Lower leg skin (tissue), 4 donors: ENCODE data around the gene ADCY10. TPM values are rescaled to one million over a fixed set of nuclear protein-coding genes. Genes with fewer than 3 reads are reported as not detected.
"Not testable (repeated sequence)": the region's sequence is repeated elsewhere in the genome, so short reads cannot be mapped to it uniquely, and the experiment has no call there.

Experiments used
- DNase-seq, 2 donors: peaks; one replicate each; pipeline ENCODE4 v3.0.0-alpha.2; 2019; ENCODE audit warnings: low spot score in 2 of 2
- H3K4me3 ChIP-seq: fragments of 200-600 bp; sonication (generic); 2 replicates; pipeline ENCODE4 v1.5.1; 2017; ENCODE audit warnings: mild to moderate bottlenecking, low read depth; ENCODE audit not compliant: poor library complexity, severe bottlenecking
- POLR2A ChIP-seq, 2 donors: fragments of 450-650 bp; IDR thresholded peaks; one replicate each; pipeline ENCODE4 v1.6.1; 2016 to 2017; ENCODE audit warnings: antibody characterized with exemption in 2 of 2, mild to moderate bottlenecking in 1 of 2, moderate library complexity in 1 of 2
- WGBS, 2 donors: methylation state at CpG; one replicate each; pipeline ENCODE4 v1.1.5; 2018; 5-methylcytosine and 5-hydroxymethylcytosine counted together
- intact Hi-C: fragments of 100-400 bp; cut with DNase I; formaldehyde crosslinking; loops from one replicate; pipeline ENCODE4 v1.15.0; 2023; ENCODE audit warnings: low total_unique reads
- total RNA-seq, 4 donors: library from RNA; depleted of rRNA; stranded (reverse); fragments of >200 nt; gene quantifications; one replicate each; pipeline ENCODE4 v1.1.0, GENCODE V29; 2016
- TF ChIP-seq, protein P1 (sequence below), 3 donors: fragments of 450-650 bp; IDR thresholded peaks; one replicate each; pipeline ENCODE4 v1.5.1; 2016; ENCODE audit warnings: antibody characterized with exemption in 3 of 3, mild to moderate bottlenecking in 3 of 3, moderate library complexity in 2 of 3

The ADCY10 gene
- total RNA-seq, 4 donors from 2014 or later, result 0.07 to 0.10 TPM; not detected in 2

DNA sequence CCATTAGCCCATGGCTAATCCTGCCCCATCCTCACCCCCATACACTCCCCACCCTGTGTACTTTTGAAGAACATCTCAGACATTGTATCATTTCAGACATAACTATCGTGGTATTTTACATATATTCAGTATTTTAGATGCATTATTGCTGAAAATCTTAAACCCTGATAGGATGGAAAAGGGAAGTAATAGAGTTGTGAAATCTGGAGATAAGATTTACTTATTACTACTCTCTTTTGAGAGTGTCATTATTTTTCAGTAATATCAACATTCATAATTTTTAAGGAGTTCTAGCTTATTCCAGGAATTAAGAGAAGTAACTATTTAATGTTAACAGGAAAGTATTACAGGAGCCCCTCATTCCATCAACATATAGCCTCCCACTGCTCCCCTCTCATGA lies 34.4 kb downstream of the ADCY10 start:
- WGBS, 2 donors, result 76 to 82% methylated on average over 1 of the region's 1 CpG
- H3K4me3 ChIP-seq, result no peak overlapping the region
- intact Hi-C loops, result no loop called here

DNA sequence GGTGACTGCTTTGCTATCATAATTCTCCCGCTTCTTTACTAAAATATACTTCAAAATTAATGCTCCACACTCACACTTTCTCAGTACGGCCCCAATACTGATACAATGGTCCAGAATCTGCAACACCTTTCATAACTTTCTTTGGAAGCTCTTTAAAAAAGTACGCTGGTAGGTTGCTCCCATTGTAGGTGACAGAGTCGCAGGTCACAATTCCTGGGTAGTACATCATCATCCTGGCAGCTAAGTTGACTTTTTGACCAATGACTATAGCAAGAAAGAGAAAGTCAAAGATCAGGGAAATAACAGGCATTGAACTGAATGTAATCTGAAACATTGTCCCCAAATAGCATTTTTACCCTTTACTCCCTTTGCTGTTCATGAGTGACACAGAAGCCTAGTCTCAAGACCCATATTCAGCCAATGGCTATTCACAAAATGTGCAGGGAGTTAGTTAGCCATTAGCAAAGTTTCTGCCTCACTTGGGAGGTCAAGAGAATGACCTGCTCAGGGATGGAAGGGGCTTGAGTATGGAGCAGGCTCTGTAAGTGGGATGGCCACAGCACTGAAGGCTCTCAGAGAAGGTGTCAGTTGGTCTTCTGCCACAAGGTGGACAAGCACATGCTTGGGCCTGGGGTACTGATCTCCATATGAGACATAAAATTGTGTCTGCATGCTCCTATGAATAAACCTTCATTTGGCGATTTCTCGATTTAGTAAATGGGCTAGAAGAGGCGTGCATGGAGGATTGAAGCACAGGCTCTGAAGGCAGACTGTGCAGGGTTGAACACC lies 35.4 kb downstream of the ADCY10 start:
- intact Hi-C loops, result no loop called here
- no peak overlapping the region for H3K4me3 ChIP-seq
- no peak for DNase-seq
- TF ChIP-seq, protein P1, sequence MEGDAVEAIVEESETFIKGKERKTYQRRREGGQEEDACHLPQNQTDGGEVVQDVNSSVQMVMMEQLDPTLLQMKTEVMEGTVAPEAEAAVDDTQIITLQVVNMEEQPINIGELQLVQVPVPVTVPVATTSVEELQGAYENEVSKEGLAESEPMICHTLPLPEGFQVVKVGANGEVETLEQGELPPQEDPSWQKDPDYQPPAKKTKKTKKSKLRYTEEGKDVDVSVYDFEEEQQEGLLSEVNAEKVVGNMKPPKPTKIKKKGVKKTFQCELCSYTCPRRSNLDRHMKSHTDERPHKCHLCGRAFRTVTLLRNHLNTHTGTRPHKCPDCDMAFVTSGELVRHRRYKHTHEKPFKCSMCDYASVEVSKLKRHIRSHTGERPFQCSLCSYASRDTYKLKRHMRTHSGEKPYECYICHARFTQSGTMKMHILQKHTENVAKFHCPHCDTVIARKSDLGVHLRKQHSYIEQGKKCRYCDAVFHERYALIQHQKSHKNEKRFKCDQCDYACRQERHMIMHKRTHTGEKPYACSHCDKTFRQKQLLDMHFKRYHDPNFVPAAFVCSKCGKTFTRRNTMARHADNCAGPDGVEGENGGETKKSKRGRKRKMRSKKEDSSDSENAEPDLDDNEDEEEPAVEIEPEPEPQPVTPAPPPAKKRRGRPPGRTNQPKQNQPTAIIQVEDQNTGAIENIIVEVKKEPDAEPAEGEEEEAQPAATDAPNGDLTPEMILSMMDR (IDR thresholded peaks at IDR 0.05), result no peak
- no peak for TF ChIP-seq POLR2A (IDR thresholded peaks at IDR 0.05)
- WGBS, 2 donors, result 95 to 98% methylated on average over 7 of the region's 7 CpGs

More for the DNA sequence above, 34.4 kb downstream of the ADCY10 start:
- no peak for DNase-seq
- no peak for TF ChIP-seq POLR2A (IDR thresholded peaks at IDR 0.05)
- TF ChIP-seq, protein P1 (IDR thresholded peaks at IDR 0.05), result no peak

DNA sequence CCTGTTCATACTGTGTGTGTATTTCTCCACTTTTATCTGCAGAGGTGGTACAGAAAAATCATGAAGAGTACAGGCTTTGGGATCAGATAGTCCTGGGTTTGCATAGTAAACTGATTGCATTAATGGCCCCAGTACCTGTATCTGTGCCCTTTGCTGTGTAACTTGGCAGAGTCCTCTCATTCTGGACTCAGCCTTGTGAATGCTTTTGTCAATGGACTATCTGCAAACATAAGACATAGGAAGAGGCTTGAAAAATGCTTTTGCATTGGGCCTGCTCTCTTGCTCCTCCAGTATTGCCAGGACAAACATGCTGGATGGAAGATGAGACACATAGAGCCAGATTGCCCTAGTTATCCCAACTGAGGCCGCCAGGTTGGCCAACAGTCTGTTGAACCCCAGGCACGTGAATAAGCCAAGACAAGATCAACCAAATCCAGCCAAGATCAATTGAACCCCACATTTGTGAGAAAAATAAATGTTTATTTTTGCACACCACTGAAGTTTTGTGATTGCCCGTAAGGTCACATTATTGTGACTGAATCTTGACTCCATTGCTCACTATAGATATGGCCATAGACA lies 37.2 kb downstream of the ADCY10 start:
- TF ChIP-seq, protein P1 (IDR thresholded peaks at IDR 0.05), result no peak
- no peak for TF ChIP-seq POLR2A (IDR thresholded peaks at IDR 0.05)
- WGBS, 2 donors, result 93 to 94% methylated on average over 3 of the region's 3 CpGs
- intact Hi-C loops, result no loop called here
- no peak overlapping the region for H3K4me3 ChIP-seq
- DNase-seq, result no peak

DNA sequence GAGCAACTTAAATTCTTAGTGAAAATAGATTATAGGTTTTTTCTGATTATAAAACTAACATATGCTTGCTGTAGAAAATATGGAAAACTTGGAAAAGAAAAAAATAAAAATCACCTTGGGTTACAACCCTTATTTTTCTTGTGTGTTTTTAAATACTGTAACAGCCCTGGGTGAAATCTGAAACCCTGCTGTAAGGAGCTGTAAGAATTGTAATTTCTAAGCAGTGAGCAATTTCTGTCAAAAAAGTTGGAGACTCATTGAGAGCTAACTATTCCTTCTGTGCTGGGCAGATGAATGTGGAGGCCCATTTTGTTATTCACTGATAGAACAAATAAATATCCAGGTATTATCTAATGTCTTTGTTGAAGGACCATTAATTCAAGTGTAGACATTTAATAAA lies 42.6 kb downstream of the ADCY10 start:
- H3K4me3 ChIP-seq, result no peak overlapping the region
- TF ChIP-seq POLR2A (IDR thresholded peaks at IDR 0.05), result no peak
- TF ChIP-seq, protein P1 (IDR thresholded peaks at IDR 0.05), result no peak
- DNase-seq, result no peak
- intact Hi-C loops, result no loop called here

DNA sequence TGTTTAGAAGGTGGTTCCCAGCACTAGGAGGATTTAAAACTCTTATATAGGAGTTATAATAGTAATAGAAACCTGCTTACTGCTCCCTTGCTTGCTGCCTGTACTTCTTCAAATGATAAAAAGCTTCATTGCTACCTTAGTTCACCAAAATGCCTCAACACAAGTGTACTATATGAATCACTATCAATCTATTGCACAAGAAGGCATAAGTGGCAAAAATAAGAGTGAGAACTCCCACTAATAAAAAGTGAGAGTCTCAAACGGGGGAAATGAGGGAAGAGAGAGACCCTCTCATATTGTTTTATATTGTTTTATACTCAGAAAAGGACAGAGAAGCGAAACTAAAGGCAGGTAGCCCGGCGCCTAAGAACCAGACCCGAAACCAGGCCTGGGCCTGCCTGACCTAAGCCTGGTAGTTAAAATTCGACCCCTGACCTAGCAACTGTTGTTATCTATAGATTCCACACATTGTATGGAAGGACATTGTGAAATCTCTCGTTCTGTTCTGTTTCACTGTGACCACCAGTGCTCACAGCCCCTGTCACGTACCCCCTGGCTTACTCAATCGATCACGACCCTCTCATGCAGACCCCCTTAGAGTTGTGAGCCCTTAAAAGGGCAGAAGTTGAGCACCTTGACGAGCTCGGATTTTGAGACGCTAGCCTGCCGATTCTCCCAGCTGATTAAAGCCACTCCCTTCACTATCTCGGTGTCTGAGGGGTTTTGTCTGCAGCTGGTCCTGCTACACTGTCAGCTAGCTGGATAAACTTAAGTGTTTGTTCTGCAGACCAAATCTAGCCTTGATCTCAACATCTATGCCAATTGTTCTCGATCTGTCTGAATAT lies 44.6 kb downstream of the ADCY10 start:
- DNase-seq, intact Hi-C loops, H3K4me3 ChIP-seq: not testable (repeated sequence)
- WGBS, 2 donors, result 75 to 76% methylated on average over 16 of the region's 16 CpGs

DNA sequence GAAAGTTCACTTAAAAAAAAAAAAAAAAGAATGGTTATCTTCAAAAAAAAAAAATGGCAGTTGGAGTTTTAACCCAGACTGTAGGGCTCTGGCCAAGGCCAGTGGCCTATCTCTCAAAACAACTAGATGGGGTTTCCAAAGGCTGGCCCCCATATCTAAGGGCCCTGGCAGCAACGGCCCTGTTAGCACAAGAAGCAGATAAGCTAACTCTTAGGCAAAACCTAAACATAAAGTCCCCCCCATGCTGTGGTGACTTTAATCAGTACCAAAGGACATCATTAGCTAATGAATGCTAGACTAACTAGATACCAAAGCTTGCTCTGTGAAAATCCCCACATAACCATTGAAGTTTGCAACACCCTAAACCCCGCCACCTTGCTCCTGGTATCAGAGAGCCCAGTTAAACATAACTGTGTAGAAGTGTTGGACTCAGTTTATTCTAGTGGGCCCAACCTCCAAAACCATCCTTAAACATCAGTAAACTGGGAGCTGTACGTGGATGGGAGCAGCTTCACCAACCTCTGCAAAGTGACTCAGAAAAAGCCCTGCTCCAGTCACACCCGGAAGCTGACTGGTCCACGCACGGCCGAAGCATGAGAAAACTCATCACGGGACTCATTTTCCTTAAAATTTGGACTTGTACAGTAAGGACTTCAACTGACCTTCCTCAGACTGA lies 47.1 kb downstream of the ADCY10 start:
- intact Hi-C loops, DNase-seq, H3K4me3 ChIP-seq: not testable (repeated sequence)
- WGBS, 2 donors, result 96 to 97% methylated on average over 8 of the region's 8 CpGs

DNA sequence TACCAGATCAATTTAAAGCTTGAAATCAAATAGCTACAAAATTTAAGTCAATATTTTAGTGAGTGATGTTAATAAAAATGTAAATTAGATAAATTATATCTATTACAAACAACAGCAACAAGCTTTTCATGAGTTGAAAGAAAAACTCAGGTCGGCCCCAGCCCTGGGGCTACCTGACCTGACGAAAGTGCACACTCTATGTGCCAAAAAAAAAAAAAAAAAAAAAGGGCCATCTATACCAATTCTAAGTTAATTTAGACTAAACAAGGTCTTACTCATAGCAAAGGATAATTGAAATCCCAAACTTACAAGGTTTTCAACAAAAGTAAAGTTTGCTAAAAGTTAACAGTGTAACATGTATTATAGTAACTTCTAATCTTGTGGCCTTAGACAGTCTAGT lies 47.6 kb downstream of the ADCY10 start:
- DNase-seq, H3K4me3 ChIP-seq, intact Hi-C loops: not testable (repeated sequence)
- 90 to 92% methylated on average over 2 of the region's 2 CpGs for WGBS, 2 donors

DNA sequence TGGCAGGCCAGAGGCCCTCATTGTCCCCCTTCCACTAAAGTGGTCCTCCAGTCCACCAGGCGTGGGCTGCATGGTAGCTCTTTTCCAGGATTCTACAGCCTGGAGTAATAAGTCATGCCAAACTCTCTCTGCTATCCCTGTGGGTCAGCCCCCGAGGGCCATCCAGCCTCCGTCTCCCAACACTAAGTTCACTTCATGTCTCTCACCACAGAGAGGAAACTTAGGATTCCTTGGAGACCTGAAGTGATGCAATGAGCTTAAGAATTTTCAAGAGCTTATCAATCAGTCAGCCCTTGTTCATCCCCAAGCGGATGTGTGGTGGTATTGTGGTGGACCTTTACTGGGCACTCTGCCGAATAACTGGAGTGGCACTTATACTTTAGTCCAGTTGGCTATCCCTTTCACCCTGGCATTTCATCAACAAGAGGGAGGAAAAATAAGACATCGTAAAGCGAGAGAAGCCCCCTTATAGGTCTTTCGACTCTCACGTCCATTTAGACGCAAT lies 48.1 kb downstream of the ADCY10 start:
- DNase-seq, intact Hi-C loops, H3K4me3 ChIP-seq: not testable (repeated sequence)
- 90 to 94% methylated on average over 10 of the region's 10 CpGs for WGBS, 2 donors

DNA sequence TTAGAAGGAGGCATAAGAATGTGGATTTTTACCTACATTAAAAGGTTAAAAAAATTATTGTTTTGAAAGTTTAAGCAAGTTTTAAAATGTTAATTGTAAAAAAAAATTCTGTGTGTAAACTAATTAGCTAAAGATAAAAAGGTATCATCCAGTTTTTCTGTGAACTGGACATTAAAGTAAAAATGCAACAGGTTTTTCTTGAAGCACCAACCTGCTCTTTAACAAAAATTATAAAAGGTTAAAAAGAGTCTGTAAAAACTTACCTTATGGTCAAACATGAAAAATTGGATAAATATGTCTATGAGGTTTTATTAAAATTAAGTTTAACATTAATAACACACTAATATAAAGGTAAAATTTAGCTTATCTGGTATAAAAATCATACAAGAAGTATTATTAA lies 48.7 kb downstream of the ADCY10 start:
- DNase-seq, intact Hi-C loops, H3K4me3 ChIP-seq: not testable (repeated sequence)
